HEK293 (cell line): ENCODE results near the gene QDPR.

ENCODE experiments used
- GFI1B ChIP-seq: fragments of 450-650 bp; formaldehyde crosslinking; IDR thresholded peaks from 2 replicates; pipeline ENCODE4 v1.5.1; 2016; ENCODE audit warnings: missing biosample characterization, missing genetic modification characterization
- YY1 ChIP-seq: fragments of 450-650 bp; formaldehyde crosslinking; IDR thresholded peaks from 2 replicates; pipeline ENCODE4 v1.5.1; 2018; ENCODE audit warnings: missing biosample characterization, missing genetic modification characterization
- ZNF514 ChIP-seq: fragments of 450-650 bp; formaldehyde crosslinking; IDR thresholded peaks from 2 replicates; pipeline ENCODE4 v1.5.1; 2016; ENCODE audit warnings: missing biosample characterization, missing genetic modification characterization
- ZNF596 ChIP-seq: fragments of 450-650 bp; IDR thresholded peaks from 2 replicates; pipeline ENCODE4 v1.5.0; 2018; ENCODE audit warnings: missing biosample characterization, mild to moderate bottlenecking, missing genetic modification characterization, moderate library complexity
- ZNF830 ChIP-seq: fragments of 450-650 bp; IDR thresholded peaks from 2 replicates; pipeline ENCODE4 v1.5.0; 2018; ENCODE audit warnings: missing biosample characterization, missing genetic modification characterization, low read depth, mild to moderate bottlenecking, moderate library complexity
- TF ChIP-seq, protein P1 (sequence below): fragments of 450-650 bp; formaldehyde crosslinking; IDR thresholded peaks from 2 replicates; pipeline ENCODE4 v1.5.1; 2016; ENCODE audit warnings: missing biosample characterization, missing genetic modification characterization
- TF ChIP-seq, protein P2 (sequence below): fragments of 450-650 bp; formaldehyde crosslinking; IDR thresholded peaks from 2 replicates; pipeline ENCODE4 v1.5.1; 2017; ENCODE audit warnings: missing biosample characterization, missing genetic modification characterization
- TF ChIP-seq, protein P3 (sequence below): fragments of 450-650 bp; IDR thresholded peaks from 2 replicates; pipeline ENCODE4 v1.5.1; 2018; ENCODE audit warnings: missing biosample characterization, missing genetic modification characterization

DNA sequence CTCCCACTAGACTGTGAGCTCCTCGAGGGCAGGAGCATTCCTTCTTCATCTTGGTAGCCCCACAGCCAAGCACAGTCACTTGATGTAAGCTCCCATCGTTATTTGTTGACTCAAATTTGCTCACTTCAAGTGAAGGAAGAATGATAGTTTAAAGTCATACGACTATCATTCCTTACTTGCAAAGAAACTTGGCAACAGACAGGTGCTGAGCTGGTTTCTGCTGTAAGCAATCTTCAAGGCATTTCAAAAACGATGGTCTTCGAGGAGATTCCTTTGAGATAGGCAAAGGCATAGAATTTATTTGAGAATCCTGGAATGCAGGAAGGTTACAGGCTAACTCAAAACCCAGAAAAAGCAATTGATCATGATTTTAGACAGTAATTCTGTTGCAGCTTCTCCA, 64.8 kb downstream of the QDPR start:
- TF ChIP-seq, protein P1, sequence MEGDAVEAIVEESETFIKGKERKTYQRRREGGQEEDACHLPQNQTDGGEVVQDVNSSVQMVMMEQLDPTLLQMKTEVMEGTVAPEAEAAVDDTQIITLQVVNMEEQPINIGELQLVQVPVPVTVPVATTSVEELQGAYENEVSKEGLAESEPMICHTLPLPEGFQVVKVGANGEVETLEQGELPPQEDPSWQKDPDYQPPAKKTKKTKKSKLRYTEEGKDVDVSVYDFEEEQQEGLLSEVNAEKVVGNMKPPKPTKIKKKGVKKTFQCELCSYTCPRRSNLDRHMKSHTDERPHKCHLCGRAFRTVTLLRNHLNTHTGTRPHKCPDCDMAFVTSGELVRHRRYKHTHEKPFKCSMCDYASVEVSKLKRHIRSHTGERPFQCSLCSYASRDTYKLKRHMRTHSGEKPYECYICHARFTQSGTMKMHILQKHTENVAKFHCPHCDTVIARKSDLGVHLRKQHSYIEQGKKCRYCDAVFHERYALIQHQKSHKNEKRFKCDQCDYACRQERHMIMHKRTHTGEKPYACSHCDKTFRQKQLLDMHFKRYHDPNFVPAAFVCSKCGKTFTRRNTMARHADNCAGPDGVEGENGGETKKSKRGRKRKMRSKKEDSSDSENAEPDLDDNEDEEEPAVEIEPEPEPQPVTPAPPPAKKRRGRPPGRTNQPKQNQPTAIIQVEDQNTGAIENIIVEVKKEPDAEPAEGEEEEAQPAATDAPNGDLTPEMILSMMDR (tag by site-specific recombination), result no peak
- TF ChIP-seq ZNF514 (tag by site-specific recombination) (no peak), ZNF830 (tag by site-specific recombination) (no peak), GFI1B (no peak), YY1 (tag by site-specific recombination) (no peak), ZNF596 (tag by site-specific recombination) (no peak)
- TF ChIP-seq, protein P2, sequence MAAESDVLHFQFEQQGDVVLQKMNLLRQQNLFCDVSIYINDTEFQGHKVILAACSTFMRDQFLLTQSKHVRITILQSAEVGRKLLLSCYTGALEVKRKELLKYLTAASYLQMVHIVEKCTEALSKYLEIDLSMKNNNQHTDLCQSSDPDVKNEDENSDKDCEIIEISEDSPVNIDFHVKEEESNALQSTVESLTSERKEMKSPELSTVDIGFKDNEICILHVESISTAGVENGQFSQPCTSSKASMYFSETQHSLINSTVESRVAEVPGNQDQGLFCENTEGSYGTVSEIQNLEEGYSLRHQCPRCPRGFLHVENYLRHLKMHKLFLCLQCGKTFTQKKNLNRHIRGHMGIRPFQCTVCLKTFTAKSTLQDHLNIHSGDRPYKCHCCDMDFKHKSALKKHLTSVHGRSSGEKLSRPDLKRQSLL (tag by site-specific recombination), result no peak
- TF ChIP-seq, protein P3, sequence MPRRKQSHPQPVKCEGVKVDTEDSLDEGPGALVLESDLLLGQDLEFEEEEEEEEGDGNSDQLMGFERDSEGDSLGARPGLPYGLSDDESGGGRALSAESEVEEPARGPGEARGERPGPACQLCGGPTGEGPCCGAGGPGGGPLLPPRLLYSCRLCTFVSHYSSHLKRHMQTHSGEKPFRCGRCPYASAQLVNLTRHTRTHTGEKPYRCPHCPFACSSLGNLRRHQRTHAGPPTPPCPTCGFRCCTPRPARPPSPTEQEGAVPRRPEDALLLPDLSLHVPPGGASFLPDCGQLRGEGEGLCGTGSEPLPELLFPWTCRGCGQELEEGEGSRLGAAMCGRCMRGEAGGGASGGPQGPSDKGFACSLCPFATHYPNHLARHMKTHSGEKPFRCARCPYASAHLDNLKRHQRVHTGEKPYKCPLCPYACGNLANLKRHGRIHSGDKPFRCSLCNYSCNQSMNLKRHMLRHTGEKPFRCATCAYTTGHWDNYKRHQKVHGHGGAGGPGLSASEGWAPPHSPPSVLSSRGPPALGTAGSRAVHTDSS, result no peak
